GM12874 (cell line): ENCODE results near the gene GFRA1.

Experiments
- TF ChIP-seq, protein P1 (sequence below): IDR thresholded peaks from 2 replicates; pipeline ENCODE4 v1.5.1; 2011; ENCODE audit warnings: low read depth, mild to moderate bottlenecking, control low read depth, low read length, moderate library complexity; ENCODE audit not compliant: insufficient read depth

The GFRA1 gene

GRCh38 chr10:116082762-116083161 is 190.2 kb downstream of the GFRA1 start:
- TF ChIP-seq, protein P1, sequence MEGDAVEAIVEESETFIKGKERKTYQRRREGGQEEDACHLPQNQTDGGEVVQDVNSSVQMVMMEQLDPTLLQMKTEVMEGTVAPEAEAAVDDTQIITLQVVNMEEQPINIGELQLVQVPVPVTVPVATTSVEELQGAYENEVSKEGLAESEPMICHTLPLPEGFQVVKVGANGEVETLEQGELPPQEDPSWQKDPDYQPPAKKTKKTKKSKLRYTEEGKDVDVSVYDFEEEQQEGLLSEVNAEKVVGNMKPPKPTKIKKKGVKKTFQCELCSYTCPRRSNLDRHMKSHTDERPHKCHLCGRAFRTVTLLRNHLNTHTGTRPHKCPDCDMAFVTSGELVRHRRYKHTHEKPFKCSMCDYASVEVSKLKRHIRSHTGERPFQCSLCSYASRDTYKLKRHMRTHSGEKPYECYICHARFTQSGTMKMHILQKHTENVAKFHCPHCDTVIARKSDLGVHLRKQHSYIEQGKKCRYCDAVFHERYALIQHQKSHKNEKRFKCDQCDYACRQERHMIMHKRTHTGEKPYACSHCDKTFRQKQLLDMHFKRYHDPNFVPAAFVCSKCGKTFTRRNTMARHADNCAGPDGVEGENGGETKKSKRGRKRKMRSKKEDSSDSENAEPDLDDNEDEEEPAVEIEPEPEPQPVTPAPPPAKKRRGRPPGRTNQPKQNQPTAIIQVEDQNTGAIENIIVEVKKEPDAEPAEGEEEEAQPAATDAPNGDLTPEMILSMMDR = no peak

DNA sequence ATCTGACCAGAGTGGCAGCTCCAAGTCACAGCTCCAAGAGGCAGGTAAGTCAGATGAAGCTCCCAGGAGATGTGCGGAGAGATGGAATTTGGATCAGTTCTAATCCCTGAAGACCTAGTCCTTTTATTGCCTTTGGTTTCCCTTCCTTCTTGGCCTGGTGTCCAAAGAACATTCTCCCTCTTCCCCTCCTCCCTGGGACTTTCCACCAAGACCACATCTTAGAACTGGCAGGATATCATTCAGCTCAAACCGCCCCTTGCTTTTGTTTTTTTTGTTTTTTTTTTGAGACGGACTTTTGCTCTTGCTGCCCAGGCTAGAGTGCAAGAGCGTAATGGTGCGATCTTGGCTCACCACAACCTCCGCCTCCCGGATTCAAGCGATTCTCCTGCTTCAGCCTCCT is 190.8 kb downstream of the GFRA1 start:
- TF ChIP-seq, protein P1 = no peak

DNA sequence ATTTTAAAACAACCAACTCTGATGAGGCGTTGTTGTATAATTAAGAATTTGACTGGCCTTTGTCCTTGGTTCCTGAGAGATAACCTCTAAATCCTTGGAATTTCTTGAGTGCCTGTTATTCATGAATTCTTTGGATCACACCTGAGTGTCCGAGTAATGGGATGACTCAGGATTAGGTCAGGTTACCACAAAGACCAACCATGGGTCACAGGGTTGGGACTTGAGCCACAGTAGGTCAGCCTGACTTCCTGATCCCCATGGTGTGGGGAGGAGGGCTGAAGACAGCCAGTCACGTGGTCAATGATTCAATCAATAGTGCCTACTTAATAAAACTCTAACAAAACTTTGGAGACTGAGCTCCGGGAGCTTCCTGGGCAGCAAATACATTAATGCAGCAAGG is 192.5 kb downstream of the GFRA1 start:
- TF ChIP-seq, protein P1 = no peak

- TF ChIP-seq, protein P1 = no peak
These were observed 193.7 kb downstream of the GFRA1 start for GRCh38 chr10:116079355-116079754.

GRCh38 chr10:116076621-116077020 is 196.4 kb downstream of the GFRA1 start:
- TF ChIP-seq, protein P1 = no peak

DNA sequence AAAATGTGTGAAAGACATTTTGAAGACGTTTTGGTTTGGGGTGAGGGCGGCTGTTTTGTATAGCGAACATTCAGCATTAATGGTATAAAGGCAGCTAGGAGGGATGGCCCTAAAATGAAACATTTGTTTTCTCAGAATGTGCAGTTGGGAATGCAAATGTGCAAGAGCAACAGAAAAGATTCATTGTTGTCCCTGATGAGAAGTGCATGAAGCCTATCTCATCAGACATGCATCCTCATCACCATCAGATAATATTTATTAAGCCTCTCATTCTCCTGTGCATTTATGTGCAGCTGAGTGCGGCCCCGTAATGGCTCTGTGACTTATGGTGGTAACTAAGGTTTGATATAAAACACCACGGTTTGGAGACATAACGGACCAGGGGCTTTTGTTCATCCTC is 199.5 kb downstream of the GFRA1 start:
- TF ChIP-seq, protein P1 = no peak

- TF ChIP-seq, protein P1 = no peak
These were observed 200.0 kb downstream of the GFRA1 start for GRCh38 chr10:116073001-116073400.
